GM18858 (cell line): ENCODE data around the gene BAG3.
"Not testable (repeated sequence)": the region's sequence is repeated elsewhere in the genome, so short reads cannot be mapped to it uniquely, and the experiment has no call there.

Source experiments
- ATAC-seq: cut with Tn5 transposase; IDR thresholded peaks from one replicate; pipeline ENCODE4 v1.9.1; 2021; ENCODE audit not compliant: unreplicated experiment

BAG3 gene

DNA sequence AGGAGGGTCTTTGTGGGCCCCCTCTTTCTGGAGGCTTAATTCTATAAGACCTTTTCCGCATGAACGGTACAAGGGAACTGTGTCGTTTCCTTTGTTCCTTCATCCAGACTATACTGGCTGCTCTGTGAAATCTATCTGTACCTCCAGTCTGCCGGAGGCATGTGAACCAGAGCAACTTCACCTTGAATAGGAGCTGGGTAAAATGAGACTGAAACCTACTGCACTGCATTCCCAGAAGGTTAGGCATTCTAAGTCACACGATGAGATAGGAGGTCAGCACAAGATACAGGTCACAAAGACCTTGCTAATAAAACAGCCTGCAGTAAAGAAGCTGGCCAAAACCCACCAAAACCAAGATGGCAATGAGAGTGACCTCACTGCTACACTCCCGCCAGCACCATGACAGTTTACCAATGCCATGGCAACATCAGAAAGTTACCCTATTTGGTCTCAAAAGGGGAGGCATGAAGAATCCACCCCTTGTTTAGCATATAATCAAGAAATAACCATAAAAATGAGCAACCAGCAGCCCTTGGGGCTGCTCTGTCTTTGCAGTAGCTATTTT, 37.9 kb downstream of the BAG3 start:
- ATAC-seq, result no peak

GRCh38 chr10:119691726-119692125, 40.5 kb downstream of the BAG3 start:
- ATAC-seq, result no peak

DNA sequence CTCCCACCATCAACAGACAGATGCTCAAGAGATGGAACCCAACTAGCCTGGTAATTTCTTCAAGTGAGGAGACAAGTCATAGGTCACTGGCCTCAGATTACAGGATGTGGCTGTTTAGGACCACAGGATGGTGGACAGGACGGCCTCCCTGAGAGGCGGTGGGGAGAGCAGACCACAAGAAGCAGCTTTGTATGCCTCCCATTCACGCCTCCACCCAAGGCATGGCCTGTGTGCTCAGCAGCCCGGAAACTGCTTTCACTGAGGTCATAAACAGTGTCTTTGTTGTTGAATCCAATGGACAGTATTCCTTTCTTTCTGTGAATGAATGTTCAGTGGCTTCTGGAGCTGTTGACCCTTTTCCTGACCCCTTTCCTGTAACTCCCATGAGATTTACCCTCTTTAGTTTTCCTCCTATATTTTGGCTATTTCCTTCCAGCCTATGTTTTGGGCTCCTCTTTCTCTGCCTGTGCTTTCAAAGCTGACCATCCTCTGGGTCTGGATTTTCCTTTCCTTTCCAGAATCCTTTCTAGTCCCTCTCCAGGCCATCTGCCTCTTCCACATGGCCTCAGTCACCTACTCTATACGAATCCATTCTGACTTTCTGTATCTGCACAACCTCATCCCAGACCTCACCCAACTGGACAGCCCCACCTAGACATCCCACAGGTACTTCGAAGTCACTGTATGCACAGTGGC, 42.2 kb downstream of the BAG3 start:
- ATAC-seq, result peak; percentile 47

- ATAC-seq, result no peak
These were observed 43.4 kb downstream of the BAG3 start for GRCh38 chr10:119694608-119695007.

GRCh38 chr10:119700321-119700954, 49.3 kb downstream of the BAG3 start:
- peak; percentile 56 for ATAC-seq

DNA sequence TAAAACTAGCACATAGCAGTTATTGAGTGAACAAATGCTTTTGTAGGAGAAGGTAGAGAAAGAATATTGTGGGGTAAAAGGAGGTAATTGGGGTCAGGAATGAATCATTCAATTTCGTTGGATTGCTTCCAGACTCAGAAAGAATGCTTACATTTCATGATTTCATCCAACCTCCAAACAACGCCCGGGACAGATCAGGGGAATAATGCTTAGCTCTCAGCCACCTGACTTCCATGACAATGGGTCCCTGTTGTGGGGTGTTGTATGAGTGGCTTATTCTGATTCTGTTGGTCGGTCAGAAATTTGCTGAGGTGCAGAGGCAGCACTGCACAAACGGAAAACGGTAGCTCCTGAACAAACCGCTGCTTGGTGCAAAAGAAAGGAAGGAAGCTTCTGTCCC, 50.7 kb downstream of the BAG3 start:
- ATAC-seq, result no peak

DNA sequence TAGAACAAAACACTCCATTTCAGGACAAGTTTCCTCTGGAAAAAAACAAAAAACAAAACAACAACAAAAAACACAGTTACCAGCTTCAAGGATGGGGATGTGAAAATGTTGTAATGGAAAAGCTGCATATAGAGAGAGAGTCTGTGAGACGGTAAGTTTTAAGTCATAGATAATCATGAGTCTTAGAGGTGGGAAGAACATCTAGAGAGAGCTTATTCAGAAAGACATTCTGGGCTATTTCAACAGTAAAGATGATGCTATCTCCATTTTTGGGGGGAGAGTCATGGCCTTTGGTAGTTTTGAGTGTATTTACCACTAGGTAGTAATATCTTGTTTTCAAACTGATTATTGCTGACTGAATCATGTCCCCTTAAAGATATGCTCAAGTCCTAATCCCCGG, 51.4 kb downstream of the BAG3 start:
- ATAC-seq, result no peak

GRCh38 chr10:119703903-119704508, 52.8 kb downstream of the BAG3 start:
- no peak for ATAC-seq

- ATAC-seq, result peak; percentile 45
These were observed 54.3 kb downstream of the BAG3 start for GRCh38 chr10:119705434-119705831.

DNA sequence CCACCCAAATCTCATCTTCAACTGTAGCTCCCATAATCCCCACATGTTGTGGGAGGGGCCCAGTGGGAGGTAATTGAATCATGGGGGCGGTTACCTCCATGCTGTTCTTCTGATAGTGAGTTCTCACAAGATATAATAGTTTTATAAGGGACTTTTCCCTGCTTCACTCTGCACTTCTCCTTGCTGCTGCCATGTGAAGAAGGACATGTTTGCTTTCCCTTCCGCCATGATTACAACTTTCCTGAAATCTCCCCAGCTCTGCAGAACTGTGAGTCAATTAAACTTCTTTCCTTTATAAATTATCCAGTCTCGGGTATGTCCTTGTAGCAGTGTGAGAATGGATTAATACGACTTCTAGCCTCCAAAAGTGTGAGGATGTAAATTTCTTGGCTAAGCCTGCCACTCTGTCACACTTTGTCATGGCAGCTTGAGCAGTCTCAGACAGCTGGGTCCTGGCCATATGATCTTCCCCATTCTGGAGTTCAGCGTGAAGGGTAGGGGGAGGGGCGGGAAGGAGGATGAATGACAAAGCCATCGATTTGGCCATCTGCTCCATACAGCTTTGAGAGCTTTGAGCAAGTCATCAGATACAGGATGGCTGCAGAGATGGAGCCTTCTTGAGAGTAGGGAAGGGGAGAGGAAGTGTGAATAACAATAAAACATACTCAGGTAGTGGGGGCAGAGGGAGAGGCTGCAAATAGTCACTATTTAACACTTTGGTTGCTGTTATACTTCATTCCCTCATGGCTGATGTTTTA, 55.5 kb downstream of the BAG3 start:
- ATAC-seq, result no peak

DNA sequence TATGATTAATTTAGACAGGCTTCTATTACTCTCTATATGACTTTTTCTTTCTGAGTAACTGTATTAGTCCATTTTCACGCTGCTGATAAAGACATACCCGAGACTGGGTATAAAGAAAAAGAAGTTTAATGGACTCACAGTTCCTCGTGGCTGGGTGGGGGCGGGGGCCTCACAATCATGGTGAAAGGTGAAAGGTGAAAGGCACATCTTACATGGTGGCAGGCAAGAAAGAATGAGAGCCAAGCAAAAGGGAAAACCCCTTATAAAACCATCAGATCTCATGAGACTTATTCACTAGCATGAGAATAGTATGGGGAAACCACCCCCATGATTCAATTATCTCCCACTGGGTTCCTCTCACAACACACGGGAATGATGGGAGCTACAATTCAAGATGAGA, 56.2 kb downstream of the BAG3 start:
- not testable (repeated sequence) for ATAC-seq

DNA sequence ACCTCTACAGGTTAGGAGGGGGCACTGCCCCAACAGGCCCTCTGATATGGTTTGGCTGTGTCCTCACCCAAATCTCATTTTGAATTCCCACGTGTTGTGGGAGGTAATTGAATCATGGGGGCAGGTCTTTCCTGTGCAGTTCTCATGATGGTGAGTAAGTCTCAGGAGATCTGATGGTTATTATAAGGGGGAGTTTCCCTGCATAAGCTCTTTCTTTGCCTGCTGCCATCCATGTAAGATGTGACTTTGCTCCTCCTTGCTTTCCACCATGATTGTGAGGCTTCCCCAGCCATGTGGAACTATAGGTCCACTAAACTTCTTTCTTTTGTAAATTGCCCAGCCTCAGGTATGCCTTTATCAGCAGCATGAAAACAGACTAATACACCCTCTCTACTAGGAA, 59.8 kb downstream of the BAG3 start:
- ATAC-seq, result not testable (repeated sequence)

DNA sequence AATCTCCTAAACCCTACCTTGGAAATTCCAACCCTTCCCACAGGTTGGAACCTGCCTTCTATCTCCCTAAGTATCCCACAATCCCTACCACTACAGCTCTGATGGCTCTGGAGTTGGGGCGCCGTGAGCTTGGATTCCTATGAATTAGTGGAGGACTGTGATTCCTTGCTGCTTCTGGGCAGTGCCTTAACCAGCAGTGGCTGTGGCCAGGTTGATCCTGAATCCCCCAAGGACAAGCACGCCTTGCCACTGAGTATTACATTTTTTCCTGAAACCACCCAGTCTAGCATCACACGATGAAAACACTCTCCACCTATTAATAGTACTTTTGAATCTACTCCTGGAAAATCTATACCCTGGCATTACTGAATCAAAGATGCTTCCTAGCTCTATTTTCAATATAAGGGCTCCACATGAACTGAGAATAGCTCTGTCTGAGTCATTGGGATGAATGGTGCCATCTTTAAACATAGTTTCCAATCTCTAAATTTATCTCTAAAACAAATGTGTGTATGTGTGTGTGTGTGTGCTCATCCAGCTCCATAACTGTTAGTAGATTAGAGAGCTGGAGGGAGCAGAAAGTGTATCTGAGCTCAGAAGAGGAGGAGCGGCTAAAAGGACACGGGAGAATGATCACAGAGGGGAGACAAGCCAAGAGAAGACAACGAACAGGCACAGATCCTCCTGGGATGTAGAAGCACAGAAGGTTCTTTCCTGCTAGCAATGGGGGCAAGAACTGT, 62.7 kb downstream of the BAG3 start:
- no peak for ATAC-seq

DNA sequence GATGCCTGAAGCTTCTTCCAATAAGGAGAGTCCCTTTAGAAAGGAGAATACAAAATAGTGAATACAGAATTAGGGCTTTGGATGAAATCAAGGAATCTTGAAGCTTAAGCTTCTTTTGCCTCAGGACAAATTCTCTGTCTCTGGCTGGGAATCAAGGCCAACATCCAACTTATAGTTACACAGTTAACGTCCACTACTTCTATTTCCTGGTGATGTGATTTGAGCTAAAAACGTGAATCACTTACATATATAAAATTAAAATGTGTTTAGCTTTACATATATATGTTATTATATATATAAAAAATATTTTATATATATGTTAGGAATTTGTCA, 63.3 kb downstream of the BAG3 start:
- no peak for ATAC-seq

GRCh38 chr10:119715628-119716505, 64.7 kb downstream of the BAG3 start:
- no peak for ATAC-seq

- ATAC-seq, result no peak
These were observed 72.0 kb downstream of the BAG3 start for GRCh38 chr10:119723161-119723560.

DNA sequence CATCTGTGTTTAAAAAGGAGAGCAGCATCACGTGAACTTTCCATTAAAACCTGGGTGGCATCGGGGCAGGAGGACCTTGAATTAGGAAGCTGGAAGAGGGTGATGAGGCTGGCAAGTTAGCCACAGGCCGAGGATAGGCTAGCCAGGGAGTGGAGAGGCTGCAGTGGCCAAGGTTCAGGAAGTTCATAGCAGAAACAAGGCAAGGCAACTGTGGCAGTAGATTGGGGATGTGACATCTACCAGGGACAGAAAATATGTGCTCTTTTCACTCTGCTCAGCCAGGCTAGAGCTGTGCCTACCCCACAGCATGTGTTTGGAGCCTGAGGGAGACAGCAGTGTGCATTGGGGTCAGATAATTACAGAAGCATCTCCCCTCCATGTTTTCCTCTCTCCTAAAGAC, 72.4 kb downstream of the BAG3 start:
- no peak for ATAC-seq

- ATAC-seq, result no peak
These were observed 73.7 kb downstream of the BAG3 start for GRCh38 chr10:119724593-119725516.

DNA sequence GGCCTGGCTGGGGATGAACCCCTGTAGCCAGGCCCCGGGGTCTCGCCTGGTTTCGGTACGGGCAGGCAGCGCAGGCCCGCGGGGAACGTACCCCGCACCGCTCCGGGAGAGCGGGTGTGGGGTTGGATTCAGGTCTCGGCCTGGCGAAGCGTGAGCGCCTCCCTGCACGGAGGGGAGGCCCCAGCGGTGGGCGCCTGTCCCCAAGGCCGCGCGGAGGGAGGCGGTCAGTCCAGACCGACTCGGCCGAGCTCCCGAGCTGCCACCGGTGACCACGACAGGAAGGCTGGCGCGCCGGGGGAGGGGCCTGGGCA, 74.3 kb downstream of the BAG3 start:
- ATAC-seq, result peak; percentile 21
